ENCODE results near the gene ZNF860.

Gene ZNF860

DNA sequence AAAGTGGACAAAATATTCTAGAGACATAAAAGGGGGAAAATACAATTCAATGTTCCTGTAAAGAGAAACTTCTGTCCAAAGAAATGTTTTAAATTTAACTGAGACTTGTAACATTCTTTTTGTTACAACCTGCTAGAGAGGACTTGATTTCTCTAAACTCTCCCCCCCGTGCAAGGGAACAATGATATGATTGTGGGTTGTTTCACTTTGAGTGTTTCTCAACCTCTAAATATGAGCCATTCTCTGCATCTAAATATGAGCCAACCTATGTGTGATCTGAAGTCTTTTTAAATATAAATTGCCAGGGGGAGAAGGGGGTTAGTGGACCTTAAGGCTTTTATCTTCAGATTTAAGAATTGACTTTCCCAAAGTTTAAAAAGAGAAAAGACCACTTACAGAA, 14.6 kb downstream of the ZNF860 start:
- TF ChIP-seq, protein P1, sequence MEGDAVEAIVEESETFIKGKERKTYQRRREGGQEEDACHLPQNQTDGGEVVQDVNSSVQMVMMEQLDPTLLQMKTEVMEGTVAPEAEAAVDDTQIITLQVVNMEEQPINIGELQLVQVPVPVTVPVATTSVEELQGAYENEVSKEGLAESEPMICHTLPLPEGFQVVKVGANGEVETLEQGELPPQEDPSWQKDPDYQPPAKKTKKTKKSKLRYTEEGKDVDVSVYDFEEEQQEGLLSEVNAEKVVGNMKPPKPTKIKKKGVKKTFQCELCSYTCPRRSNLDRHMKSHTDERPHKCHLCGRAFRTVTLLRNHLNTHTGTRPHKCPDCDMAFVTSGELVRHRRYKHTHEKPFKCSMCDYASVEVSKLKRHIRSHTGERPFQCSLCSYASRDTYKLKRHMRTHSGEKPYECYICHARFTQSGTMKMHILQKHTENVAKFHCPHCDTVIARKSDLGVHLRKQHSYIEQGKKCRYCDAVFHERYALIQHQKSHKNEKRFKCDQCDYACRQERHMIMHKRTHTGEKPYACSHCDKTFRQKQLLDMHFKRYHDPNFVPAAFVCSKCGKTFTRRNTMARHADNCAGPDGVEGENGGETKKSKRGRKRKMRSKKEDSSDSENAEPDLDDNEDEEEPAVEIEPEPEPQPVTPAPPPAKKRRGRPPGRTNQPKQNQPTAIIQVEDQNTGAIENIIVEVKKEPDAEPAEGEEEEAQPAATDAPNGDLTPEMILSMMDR (IDR thresholded peaks at IDR 0.05; ENCODE audit: low read depth, low read length) = no peak
- no peak overlapping the region for H3K4me3 ChIP-seq (ENCODE audit: low read depth, low read length)

DNA sequence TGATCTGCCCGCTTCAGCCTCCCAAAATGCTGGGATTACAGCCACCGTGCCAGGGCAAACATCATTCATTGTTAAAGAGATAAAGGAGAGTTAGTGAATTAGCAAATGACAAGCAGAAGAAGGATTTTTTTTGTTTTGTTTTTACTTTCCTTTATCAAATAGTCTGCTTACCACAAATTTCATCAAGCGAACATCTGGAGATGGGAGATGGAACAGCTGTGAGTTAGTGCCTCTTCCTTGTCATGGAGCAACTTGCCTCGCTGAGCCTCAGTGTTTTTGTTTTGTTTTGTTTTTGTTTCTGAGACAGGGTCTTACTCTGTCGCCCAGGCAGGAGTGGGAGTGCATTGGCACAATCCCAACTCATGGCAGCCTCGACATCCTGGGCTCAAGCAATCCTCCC, 15.9 kb downstream of the ZNF860 start:
- no peak overlapping the region for H3K4me3 ChIP-seq (ENCODE audit: low read depth, low read length)
- TF ChIP-seq, protein P1 (IDR thresholded peaks at IDR 0.05; ENCODE audit: low read depth, low read length) = no peak

DNA sequence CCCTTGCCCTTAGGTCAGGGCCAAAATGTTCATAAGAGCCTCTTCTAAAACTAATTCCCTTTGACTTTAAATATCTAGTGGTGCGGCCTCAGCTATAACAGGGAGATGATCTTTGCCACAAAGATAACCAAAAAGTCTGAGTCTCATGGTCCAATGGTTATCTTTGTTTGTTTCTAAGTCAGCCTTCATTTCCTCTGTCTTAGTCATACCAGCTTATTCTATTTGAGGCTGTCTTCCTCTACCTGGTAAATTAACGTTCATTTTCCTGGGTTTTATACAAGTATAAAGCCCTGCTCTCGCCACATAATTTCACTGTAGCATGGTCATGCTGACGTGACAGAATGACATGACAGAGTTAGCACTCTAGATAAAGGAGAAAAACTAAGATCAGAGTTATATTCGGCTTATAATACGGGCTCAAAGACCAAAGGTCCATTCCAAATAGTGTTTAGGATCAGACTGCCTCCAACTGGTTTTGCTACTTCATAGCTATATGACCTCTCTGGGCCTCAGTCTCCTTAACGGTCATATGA, 18.4 kb downstream of the ZNF860 start:
- TF ChIP-seq, protein P1 (IDR thresholded peaks at IDR 0.05; ENCODE audit: low read depth, low read length) = no peak
- H3K4me3 ChIP-seq (ENCODE audit: low read depth, low read length) = no peak overlapping the region

DNA sequence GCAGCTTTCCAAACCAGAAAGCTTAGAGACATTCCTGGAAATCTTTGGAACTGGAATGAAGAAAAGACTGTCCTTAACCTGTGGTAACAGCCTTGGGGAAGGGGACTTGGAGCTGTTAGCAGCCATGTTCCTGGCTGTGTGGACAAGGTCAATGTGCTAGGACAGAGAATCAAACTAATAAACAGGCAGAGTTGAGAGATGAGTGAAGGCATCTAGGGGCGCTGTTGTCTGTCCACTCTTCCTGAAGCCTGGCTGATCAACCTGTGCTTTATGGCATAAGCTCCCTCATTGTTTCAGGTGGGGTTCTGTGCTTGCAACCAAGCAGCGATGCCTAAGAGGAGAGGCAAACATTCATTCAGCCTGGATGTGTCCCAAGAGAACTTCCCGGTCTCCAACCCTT, 19.3 kb downstream of the ZNF860 start:
- TF ChIP-seq, protein P1 (IDR thresholded peaks at IDR 0.05; ENCODE audit: low read depth, low read length) = no peak
- H3K4me3 ChIP-seq (ENCODE audit: low read depth, low read length) = no peak overlapping the region

DNA sequence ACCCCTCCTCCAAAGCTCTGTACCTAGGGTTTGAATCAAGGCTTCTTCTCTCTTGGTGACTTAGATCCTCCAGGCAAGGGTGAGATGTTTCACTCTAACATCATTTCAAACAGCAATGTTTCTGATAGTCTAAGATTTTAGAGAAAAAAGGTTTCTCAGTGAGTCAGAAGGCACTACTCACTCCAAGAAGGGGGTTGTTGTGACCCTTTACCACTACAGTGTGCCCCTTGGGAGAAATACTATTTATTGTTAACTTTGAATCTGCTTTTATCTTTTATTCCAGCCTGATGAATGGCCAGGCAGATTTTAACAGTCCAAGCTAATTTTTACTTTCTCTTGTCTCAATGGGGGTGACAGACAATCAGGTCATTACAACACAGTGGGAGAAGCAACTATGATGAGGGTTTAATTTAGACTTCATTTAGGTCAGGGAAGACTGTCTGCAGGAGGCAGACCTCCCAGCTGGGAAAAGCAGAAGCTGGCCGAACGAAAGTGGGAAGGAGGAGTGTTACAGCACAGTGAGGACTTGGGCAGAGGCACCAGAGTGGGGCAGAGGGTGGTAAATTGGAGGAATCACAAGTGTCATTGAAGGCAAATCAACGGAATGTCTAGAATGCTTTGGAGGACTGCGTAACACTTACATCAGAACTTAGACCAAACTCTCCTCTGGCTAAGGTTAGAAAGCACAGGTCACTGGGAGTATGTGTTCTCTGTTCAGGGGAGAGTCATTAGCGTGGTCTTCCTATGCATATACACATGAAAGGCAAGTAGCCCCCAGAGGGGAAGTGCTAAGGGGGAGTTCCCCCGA, 21.2 kb downstream of the ZNF860 start:
- TF ChIP-seq, protein P1 (IDR thresholded peaks at IDR 0.05; ENCODE audit: low read depth, low read length) = no peak
- no peak overlapping the region for H3K4me3 ChIP-seq (ENCODE audit: low read depth, low read length)

DNA sequence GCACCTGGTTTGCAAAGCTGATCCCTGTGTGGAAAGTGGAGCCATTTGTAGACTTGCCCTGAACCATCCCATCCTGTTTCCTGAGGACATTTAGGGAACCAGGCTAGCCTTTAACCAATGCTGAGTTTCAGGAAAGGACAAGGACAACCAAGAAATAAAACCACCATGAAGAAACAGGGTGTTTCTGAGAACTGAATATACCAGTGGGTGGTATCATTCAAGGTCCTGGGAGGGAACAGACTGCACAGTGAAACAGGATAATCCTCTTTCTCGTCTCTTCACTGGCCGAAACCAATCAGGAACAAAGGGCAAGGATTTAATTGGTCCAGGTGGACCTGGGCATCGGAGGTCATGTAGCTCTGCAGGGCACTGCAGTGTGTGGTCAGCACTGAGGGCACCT, 21.8 kb downstream of the ZNF860 start:
- no peak overlapping the region for H3K4me3 ChIP-seq (ENCODE audit: low read depth, low read length)
- TF ChIP-seq, protein P1 (IDR thresholded peaks at IDR 0.05; ENCODE audit: low read depth, low read length) = no peak

DNA sequence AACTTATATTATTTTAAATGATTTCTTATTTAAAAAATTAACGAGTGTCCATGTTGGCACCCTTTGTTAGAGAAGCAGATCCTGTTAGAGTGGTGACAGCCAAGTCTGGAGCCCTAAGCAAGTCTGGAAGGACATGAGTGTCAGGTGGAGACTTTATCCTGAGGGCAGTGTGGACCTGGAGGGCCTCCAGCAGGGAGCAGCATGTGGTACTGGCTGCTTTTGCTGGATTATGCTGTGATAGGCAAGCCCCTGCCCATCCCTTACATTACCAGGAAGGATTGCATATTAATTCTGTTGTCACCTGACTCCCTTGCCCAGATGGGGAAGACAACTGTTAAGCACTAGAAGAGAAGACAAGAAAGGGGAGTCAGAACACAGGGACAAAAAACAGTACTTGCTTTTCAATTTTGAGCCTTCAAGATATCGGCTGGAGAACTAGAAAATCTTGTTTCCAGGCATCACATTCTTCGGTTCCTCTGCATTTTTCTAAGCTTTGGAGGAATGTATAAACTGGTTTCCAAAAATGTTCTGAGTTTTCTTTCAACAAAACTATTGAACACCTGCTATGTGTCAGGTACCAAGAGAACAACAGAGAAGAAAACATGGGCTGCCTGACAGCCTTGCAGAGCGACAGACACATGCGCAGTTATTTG, 22.7 kb downstream of the ZNF860 start:
- no peak overlapping the region for H3K4me3 ChIP-seq (ENCODE audit: low read depth, low read length)
- TF ChIP-seq, protein P1 (IDR thresholded peaks at IDR 0.05; ENCODE audit: low read depth, low read length) = no peak

Data from WI38 (cell line).